HG02588 (cell line): ENCODE results near the gene PAX9.

Source experiments
- ATAC-seq: cut with Tn5 transposase; IDR thresholded peaks from one replicate; pipeline ENCODE4 v1.9.1; 2021; ENCODE audit warnings: mild to moderate bottlenecking, moderate library complexity; ENCODE audit not compliant: unreplicated experiment

Gene PAX9

DNA sequence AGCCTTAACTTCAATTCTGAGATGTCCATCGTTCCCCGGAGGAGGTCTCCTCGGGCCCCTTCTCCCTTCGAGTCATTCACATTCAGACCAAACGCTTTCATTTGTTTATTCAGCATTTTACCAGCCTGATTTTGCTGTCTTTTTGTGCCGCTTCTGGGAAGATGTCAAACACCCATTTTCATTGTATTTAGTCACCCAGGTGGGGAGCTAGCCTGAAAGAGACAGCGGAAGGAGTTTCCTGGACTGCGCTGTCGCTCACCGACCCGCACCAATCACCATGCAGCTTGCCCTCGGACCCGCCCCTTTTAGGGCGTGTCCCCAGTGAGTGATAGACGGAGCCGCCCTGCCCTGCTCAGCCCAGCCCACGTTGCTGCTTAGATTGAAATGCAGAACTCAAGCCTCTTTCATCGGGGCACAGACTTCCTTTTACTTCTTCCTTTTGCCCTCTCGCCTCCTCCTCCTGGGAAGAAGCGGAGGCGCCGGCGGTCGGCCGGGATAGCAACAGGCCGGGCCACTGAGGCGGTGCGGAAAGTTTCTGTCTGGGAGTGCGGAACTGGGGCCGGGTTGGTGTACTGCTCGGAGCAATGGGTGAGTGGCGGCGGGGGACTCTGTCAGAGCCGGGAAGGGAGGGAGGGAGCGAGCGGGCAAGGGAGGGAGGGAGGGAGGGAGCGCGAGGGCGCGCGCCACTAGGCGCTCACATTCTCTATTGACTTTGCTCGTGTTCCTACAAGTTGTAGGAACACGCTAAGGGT is at the start of gene PAX9:
TSS of gene PAX9 (plus strand) at position 355 of the 752 bp plus-strand sequence. CDS start at position 585, 230 bp downstream.
- peak; percentile 81 for ATAC-seq

- ATAC-seq: no peak
Observed at GRCh38 chr14:36617824-36618223, 43.8 kb upstream of the PAX9 start.

GRCh38 chr14:36618641-36619040 is 43.0 kb upstream of the PAX9 start:
- ATAC-seq: no peak

GRCh38 chr14:36619131-36619530 is 42.5 kb upstream of the PAX9 start:
- ATAC-seq: no peak

DNA sequence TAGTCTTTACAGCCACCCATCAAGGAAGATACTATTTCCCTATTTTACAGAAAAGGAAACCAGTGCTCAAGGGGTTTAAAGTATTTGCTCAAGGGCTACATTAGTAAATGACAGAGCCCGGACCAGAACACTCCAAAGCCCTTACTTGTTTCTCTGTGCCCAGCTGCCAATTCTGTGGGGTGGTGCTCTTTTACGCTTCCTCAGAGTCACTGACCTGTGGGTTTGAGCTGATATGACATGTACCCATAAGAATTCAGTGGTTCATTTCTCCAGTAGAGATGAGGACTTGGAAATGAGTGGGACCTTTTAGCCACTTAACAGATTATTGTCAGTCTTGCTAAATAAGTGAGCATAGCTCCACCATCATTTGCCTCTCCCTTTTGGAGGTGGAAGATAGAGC is 41.8 kb upstream of the PAX9 start:
- no peak for ATAC-seq

DNA sequence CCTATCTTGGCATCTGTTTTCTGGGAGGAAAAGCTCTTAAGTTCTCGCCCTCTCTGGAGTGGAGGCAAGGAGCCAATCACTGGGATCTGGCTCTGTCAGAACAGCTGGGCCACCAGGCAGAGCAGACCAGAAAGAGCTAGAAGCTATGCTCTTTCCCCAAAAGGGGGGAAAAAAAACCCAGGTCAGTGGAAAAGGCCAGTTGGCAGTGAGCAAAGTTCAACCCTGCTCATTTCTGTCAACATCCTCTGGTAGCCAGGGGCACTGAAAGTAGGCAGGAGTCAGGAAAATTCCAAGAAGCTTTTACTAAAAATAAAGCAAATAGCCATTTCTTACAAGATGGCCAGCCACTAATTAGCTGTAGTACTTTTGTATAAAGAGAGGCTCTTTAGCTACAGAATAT is 36.6 kb upstream of the PAX9 start:
- ATAC-seq: no peak

DNA sequence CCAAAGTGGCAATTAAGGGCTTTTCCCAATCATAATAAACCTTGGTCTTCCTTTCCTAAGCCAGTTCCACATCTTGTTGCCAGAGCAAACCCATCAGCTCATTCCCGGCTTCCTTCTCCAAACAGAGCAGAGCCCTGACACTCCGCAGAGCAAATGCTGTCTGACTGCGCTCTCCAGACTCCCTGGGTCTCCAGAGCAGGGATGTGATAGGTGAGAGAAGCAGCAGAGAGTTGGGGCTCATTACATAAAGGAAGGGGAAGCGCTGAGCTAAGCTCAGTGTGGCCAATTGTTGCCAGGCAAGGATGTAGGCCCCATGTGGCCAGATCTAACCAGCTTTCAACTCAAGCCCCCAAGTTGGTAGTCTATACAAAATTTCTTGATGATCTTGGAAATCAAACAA is 36.2 kb upstream of the PAX9 start:
- no peak for ATAC-seq

- peak; percentile 47 for ATAC-seq
Observed at GRCh38 chr14:36626151-36626550, 35.5 kb upstream of the PAX9 start.

- ATAC-seq: no peak
Observed at GRCh38 chr14:36627981-36628380, 33.7 kb upstream of the PAX9 start.

DNA sequence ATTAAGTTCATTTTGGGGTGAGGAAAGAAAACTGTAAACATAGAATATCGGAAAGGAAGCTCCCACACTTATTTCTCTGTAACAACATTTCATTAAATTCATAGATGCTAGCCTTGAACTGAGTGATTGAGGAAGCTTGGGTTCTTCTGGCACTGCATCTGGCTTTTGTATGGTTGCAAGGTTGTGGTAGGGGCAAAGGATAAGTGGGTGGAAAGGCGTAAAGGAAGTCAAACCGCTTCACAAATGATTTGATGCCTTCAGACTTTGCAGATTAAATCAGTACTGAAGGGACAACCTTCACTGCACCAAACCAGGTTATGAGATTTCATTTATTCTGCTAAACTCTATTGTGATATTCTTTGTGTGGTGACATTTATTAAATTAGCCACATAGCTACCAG is 28.1 kb upstream of the PAX9 start:
- ATAC-seq: no peak

DNA sequence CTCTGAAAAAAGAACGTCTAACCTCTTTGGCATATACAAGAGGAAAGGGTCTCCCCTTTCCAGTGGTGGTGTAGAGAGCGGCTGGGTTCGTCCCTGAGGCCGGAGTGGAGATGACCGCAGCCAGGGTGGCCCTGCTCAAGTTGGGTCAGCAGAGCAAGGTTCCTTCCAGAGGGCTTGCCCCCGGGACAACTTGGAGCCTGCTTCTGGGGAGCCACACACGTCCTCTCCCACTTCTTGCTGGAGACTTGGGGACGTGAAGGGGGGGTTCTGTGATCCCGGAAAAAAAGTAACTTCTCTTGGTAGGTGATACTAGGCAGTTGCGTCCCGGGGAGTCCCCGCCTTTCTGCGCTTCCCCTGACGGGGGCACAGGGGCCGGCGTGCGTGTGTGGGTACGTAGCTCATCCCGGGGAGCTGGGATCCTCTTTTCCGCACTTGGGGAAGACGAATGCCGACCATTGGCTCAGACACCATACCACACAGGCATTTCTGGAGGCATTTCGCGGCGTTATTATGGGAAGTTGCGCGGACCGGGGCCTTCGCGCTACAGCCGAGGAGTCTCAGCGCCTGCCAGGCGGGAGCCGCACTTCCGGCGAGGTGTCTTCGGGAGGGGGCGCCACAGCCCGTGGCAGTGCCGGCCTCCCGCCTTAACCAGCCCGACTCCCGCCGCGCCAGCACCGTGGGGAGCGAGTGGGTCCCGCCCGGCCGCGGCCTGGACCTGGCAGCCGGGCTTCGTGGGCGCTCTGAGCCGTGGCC is 14.8 kb upstream of the PAX9 start:
- ATAC-seq: no peak

GRCh38 chr14:36647417-36647823 is 14.2 kb upstream of the PAX9 start:
- no peak for ATAC-seq

DNA sequence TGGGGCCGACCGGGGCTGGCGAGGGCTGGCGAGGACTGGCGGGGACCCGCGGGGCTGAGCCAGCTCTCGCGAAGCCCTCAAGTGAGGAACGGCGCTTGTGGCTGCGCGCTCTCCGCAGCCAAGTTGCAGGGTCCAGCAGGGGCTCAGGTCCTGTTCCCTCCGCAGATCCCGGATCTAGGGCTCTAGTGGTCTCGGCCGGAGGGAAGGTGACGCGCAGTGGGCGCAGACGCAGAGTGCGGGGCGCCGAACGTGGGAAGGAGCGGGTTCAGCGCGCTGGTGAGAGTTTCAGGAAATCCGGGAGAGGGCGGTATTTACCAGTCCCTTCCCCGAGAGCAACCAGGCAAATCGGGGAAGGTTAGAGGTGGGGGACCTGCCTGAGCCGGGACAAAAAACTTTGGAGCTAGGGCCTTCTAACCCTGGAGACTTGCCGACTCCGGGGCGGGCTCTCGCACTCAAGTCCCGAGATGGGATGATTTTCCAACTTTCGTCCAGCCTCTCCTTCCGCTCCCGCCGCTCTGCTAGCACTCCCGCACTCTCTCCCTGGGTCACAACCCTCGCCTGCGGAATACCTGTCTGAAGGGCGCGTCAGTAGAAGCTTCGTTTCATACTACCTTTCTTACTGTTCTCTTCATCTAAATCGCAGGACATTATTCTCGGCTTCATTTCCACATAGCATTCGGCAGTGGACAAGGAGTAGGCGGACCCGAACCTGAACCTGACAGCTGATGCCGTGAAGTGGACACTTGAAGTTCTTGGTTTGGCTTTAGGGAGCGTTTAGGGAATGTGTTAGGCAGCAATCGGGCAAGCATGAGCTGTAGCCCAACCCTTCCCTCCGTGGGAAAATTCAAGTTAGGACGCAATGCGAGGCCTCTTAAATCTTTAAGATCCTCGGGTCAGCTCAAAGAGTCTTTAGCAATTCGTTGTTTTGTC is 13.6 kb upstream of the PAX9 start:
- no peak for ATAC-seq

- ATAC-seq: no peak
Observed at GRCh38 chr14:36649872-36650650, 11.6 kb upstream of the PAX9 start.

GRCh38 chr14:36652542-36653201 is 9.0 kb upstream of the PAX9 start:
- ATAC-seq: no peak

GRCh38 chr14:36653413-36653812 is 8.2 kb upstream of the PAX9 start:
- no peak for ATAC-seq

DNA sequence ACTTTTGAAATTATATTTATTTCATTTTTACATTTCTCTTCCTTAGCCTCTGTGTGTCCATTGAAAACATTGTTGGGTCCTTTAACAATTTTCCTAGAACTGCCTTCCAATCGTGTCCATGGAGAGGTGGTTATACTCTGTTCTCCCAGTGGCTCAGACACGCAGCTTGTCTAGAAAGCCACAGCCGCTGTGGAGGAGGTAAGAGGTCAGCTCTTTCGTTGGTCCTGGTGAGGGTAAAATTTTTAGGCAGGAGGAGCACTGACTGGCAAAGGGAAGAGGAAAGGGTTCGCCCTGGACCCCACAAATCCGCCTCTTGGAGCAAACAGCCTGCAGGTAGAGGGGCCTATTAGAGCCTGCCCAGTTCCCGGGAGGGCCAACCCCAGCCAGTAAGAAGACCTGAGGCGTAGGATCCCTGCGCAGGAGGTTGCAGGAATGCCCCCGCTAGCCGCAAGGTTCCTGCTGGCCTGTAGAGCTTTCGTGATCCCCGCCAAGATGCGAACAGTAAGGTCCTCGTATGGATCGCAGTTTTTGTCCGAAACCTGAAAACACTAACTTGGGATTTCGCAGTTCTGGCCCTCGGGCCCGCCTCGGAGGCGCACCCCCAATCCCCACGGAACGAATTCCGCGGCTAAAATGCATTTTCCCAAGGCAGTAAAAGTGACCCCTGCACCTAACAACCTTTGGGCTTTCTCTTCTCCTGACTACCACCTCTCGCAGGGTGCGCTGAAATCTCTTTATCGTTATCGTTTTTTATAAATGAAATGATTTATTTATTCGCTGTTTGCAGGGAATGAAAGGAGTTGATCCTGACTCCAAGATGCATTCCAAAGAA is 7.5 kb upstream of the PAX9 start:
- ATAC-seq: no peak

GRCh38 chr14:36654794-36655381 is 6.8 kb upstream of the PAX9 start:
- ATAC-seq: no peak

DNA sequence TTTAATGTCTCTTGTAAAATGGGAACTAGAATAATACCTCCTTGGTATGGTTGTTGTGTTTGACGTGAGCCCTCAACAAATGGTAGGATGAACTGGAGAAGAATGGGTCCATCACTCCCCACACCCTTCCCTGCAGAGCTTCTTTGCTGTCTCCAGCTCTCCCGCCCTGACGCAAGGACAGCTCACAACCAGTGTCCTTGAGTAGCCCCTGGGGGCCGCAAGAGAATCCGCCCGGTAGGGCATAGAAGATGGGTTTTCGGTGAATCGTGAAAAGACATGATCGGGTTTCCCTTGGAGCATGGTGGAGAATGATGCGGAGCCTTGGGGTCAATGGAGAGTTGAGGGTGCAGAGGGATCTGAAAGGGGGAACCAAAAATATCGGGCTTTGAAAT is 6.1 kb upstream of the PAX9 start:
- ATAC-seq: no peak
